BE2C (cell line): ENCODE measurements around the gene COBL.

ENCODE experiments used
- DNase-seq: peaks from one replicate; pipeline ENCODE4 v3.0.0-alpha.2; 2020
- H3K27me3 ChIP-seq: fragments of 250-450 bp; sonication (Bioruptor Pico); 2 replicates; pipeline ENCODE4 v1.5.1; 2020; ENCODE audit warnings: mild to moderate bottlenecking
- H3K36me3 ChIP-seq: fragments of 250-450 bp; sonication (Bioruptor Pico); 2 replicates; pipeline ENCODE4 v1.5.1; 2020; ENCODE audit warnings: mild to moderate bottlenecking
- H3K4me1 ChIP-seq: fragments of 250-450 bp; sonication (Bioruptor Pico); 2 replicates; pipeline ENCODE4 v1.5.1; 2020
- H3K4me3 ChIP-seq: 2 replicates; pipeline ENCODE4 v1.5.1; 2011; ENCODE audit warnings: low read depth, low read length
- H3K9me3 ChIP-seq: fragments of 250-450 bp; sonication (Bioruptor Pico); 2 replicates; pipeline ENCODE4 v1.5.1; 2020
- TF ChIP-seq, protein P1 (sequence below): IDR thresholded peaks from 2 replicates; pipeline ENCODE4 v1.5.1; 2012; ENCODE audit warnings: mild to moderate bottlenecking, low read depth, low read length

COBL gene

DNA sequence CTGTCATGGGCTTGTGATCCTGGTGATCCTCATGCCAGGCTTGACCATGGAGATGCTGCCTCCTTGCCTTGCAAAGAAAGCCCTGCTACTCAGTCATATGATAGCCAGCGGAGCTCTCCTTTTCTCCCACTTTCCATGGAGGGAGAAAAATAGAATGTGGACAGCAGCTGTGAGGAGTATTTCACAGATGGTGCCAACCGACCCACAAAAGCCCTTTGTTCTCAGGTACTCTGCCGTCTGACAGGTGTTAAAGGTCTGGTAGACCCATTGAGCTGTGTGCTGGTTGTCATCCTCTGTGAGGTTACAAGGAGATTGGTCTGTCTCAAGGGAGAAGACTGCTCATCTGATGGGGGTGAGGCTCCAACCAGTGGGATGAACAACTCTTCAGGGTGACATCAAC lies 29.5 kb upstream of the COBL start:
- Histone ChIP-seq H3K27me3 (peaks cover 7% of the 10 kb centered on the region), H3K9me3 (no peaks in the 10 kb centered on the region), H3K36me3 (no peaks in the 10 kb centered on the region), H3K4me1 (no peaks in the 10 kb centered on the region), H3K4me3 (no peak overlapping the region)
- TF ChIP-seq, protein P1, sequence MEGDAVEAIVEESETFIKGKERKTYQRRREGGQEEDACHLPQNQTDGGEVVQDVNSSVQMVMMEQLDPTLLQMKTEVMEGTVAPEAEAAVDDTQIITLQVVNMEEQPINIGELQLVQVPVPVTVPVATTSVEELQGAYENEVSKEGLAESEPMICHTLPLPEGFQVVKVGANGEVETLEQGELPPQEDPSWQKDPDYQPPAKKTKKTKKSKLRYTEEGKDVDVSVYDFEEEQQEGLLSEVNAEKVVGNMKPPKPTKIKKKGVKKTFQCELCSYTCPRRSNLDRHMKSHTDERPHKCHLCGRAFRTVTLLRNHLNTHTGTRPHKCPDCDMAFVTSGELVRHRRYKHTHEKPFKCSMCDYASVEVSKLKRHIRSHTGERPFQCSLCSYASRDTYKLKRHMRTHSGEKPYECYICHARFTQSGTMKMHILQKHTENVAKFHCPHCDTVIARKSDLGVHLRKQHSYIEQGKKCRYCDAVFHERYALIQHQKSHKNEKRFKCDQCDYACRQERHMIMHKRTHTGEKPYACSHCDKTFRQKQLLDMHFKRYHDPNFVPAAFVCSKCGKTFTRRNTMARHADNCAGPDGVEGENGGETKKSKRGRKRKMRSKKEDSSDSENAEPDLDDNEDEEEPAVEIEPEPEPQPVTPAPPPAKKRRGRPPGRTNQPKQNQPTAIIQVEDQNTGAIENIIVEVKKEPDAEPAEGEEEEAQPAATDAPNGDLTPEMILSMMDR = no peak
- DNase-seq = no peak

DNA sequence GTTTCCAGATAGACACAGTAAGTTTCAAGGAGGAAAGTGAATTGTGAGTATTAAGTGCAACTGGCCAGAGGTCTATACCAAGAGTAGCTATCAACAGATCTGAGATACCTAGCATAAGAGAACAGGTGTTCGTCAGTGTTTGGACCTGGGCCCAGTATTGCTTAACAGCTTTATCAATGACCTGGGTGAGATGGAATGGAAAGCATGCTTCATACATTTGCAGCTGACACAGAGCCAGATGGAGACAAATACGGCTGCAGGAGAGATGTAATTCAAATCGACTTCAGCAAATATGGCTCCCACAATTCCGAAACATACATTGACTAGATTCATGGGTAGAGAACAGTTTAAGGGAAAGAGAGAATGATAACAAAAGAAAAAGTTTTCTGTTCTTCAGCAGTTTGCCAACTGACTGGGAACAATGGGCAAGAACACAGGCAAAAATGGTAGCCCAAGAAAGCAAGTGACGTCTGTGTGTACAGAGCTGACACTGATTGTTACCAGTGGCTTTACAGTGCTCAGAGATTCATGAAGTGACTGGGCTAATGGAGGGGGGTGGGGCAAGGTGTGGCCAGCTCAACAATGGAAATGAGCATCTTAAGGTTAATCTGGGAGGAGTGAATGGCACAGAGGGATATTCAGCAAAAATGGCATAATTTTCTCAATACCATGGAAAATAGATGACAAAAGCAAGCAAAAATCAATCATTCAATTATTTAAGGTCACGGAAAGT lies 28.0 kb upstream of the COBL start:
- TF ChIP-seq, protein P1 = no peak
- Histone ChIP-seq H3K4me3 (no peak overlapping the region), H3K9me3 (no peaks in the 10 kb centered on the region), H3K4me1 (no peaks in the 10 kb centered on the region), H3K36me3 (no peaks in the 10 kb centered on the region), H3K27me3 (peaks cover 7% of the 10 kb centered on the region)
- DNase-seq = no peak

DNA sequence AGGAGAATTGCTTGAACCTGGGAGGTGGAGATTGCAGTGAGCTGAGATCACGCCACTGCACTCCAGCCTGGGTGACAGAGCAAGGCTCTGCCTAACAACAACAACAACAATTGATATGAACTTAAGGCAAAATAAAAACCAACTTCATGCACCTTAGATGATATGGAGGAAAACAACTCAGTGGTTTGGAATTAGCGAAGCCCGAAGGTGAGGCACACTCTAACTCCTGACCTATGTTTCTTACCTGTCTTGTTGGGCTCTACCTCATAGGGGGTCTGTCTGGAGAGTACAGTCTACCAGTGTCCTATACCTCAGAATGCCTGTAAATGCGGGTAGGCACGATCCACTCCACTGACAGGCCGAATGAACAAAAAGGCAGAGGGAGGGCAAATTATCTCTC lies 24.3 kb upstream of the COBL start:
- H3K4me1 ChIP-seq = no peaks in the 10 kb centered on the region
- H3K9me3 ChIP-seq = no peaks in the 10 kb centered on the region
- no peak for DNase-seq
- no peaks in the 10 kb centered on the region for H3K36me3 ChIP-seq
- TF ChIP-seq, protein P1 = no peak
- H3K4me3 ChIP-seq = no peak overlapping the region
- H3K27me3 ChIP-seq = peaks cover 6% of the 10 kb centered on the region

DNA sequence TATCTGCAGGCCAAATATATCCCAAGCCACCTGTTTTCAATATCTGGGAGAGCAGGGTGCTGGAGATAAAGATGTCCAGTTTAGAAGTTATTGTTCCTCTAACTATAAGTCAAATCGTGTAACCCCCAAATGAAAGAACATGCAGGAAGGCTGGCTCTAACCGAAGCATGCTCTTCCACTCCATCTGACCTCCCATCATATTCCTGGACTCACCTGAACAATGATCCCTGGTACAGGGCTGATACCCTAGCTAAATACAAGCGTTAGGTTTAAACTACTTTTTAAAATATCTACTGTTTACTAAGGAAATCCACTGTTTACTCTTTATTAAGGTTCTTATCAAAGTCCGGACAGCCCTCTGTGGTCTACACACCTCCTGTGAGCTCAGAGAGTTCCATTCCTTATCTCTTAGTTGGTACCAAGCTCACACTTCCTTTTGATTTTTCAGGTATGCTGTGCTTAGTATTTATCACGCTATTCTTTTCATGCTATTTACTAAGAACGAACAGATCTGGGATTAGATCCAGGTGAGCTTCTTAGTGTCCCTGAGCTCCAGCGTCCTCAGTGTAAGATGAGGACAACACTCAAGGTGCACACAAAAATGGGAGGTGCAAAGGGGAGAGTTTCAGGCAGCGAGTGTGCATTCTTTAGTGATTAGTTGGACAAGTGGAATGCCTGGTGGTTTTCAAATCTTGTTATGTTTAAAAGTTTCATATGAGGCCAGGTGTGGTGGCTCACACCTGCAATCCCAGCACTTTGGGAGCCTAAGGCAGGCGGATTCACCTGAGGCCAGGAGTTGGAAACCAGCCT lies 23.6 kb upstream of the COBL start:
- H3K27me3 ChIP-seq = no peaks in the 10 kb centered on the region; the same call in 1 of the 2 replicates
- H3K4me3 ChIP-seq = no peak overlapping the region
- TF ChIP-seq, protein P1 = no peak
- H3K4me1 ChIP-seq = no peaks in the 10 kb centered on the region
- no peaks in the 10 kb centered on the region for H3K36me3 ChIP-seq
- H3K9me3 ChIP-seq = no peaks in the 10 kb centered on the region
- no peak for DNase-seq

DNA sequence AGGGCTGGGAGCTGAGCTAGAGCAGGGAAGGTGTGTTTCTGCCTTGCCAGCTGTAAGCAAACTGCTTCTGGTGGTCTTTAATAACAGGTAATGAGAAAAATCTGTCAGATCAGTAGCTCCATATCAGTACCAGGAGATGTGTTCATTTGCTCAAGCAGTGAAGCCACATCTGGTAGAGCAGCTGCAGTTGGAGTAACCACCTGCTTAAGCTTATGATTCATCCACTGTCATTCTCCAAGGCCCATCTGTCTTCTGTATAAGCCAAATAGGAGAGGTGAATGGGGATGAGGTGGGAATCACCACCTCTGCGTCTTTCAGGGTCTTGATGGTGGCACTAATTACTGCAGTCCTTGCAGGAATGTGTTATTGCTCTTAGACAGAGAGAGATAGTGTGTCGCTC lies 18.4 kb upstream of the COBL start:
- TF ChIP-seq, protein P1 = no peak
- Histone ChIP-seq H3K36me3 (no peaks in the 10 kb centered on the region), H3K4me1 (no peaks in the 10 kb centered on the region), H3K4me3 (no peak overlapping the region), H3K27me3 (no peaks in the 10 kb centered on the region), H3K9me3 (no peaks in the 10 kb centered on the region)
- DNase-seq = no peak

DNA sequence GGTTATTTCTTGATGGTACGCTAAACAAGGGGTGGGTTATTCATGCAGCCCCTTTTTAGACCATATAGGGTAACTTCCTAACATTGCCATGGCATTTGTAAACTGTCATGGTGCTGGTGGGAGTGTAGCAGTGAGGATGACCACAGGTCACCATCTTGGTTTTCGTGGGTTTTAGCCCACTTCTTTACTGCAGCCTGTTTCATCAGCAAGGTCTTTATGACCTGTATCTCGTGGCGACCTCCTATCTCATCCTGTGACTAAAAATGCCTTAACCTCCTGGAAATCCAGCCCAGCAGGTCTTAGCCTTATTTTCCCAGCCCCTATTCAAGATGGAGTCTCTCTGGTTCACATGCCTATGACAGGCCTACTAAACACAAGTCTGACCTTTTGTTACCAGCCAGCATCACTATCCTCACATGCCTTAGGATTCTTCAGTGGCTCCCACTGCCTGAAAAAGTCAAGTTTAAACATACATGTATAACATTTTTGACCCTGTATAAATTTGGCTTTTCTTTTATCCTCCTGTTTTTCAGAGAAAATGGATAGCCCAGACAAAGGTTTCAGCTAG lies 13.2 kb upstream of the COBL start:
- no peak overlapping the region for H3K4me3 ChIP-seq
- H3K27me3 ChIP-seq = no peaks in the 10 kb centered on the region
- H3K36me3 ChIP-seq = no peaks in the 10 kb centered on the region
- no peak for DNase-seq
- H3K4me1 ChIP-seq = no peaks in the 10 kb centered on the region
- TF ChIP-seq, protein P1 = no peak
- H3K9me3 ChIP-seq = no peaks in the 10 kb centered on the region
